Measurements from ENCODE around the gene HNRNPC. TPM values are rescaled to one million over a fixed set of nuclear protein-coding genes. Genes with fewer than 3 reads are reported as not detected.

Gene HNRNPC
- 273 TPM for total RNA-seq
- long read RNA-seq, transcript HNRNPC-211 (9 exons, 1,784 nt): minor isoform, 17 of 138 reads
- long read RNA-seq, transcript HNRNPC-230 (8 exons, 1,371 nt): minor isoform, 10 of 138 reads
- long read RNA-seq, transcript HNRNPC-205 (9 exons, 1,375 nt): major isoform, 64 of 138 reads
- long read RNA-seq, partial matches to known transcripts: 19 of 138 reads
- long read RNA-seq, other reads (novel, unspliced or antisense): 25 of 138 reads

DNA sequence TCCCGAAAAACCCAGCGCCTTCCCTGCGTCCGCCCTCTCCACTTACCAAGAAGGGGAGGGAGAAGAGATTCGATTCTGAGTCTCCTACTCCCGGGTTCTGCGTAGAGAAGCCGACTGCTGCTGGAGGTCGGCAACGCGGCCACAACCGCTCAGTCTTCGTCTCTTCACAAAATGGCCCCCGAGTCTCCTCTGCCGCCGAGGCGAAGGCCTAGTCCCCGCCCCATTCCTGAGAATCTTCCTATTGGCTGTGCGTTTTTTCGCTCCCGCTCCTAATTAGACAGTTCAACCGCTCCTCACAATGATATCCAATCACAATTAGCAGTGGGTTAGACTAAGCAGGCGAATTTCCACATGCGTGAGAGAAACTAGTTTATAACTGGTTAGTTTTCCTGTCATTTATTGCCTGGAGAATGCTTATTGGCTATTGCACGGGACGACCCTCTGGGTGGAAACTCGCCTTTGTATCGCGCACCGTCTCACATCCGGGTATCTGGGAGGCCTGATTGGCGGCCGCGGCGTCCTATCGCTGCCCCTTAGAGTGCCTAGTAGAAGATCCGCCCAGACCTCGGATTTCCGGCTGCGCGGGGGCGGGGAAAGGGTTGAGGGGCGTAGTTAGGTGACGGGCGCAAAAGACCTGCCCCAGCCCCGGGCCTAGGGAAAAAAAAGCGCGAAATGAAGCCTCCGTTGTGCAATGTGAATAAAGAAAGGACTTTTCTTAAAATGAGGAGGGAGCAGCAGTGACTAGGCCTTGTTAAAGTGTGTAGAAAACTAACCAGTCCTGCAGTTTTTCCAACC, at the start of gene HNRNPC:
Gene HNRNPC (minus strand): TSS at position 191 of the 795 bp plus-strand sequence. CDS start 35,249 bp downstream, outside the sequence.
- Histone ChIP-seq H3K27me3 (ENCODE audit: low read depth) (no peaks in the 10 kb centered on the region), H3K9me3 (replicated peaks) (no peaks in the 10 kb centered on the region), H3K36me3 (peaks cover 20% of the 10 kb centered on the region), H3K4me3 (peak within 1 kb of the TSS; percentile 76), H3K4me1 (peaks cover 53% of the 10 kb centered on the region), H3K27ac (replicated peaks) (peak within 1 kb of the TSS; percentile 92)
- intact Hi-C loops (cut with micrococcal nuclease): no loop called here
- DNase-seq: peak; percentile 100
- TF ChIP-seq CTCF (IDR thresholded peaks at IDR 0.05; ENCODE audit: borderline replicate concordance): no peak

- DNase-seq: no peak
- no peaks in the 10 kb centered on the region for H3K9me3 ChIP-seq (replicated peaks)
- no peak for TF ChIP-seq CTCF (IDR thresholded peaks at IDR 0.05; ENCODE audit: borderline replicate concordance)
- H3K27ac ChIP-seq (replicated peaks): no peak overlapping the region
- intact Hi-C loops (cut with micrococcal nuclease): no loop called here
- no peak overlapping the region for H3K4me3 ChIP-seq
- H3K27me3 ChIP-seq (ENCODE audit: low read depth): no peaks in the 10 kb centered on the region
- H3K4me1 ChIP-seq: no peaks in the 10 kb centered on the region
- H3K36me3 ChIP-seq: no peaks in the 10 kb centered on the region
Measured at GRCh38 chr14:21317398-21317797, 48.2 kb upstream of the HNRNPC start.

DNA sequence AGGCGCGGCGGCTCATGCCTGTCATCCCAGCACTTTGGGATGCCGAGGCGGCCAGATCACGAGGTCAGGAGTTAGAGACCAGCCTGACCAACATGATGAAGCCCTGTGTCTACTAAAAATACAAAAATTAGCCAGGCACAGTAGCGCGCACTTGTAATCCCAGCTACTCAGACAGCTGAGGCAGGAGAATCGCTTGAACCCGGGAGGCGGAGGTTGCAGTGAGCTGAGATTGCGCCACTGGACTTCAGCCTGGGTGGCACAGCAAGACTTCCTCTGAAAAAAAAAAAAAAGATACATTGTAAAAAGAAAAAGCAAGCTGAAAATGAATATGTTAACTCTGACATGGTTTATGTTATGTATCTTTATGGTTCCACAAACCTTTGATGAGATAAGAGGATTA, 44.3 kb upstream of the HNRNPC start:
- Histone ChIP-seq H3K27me3 (ENCODE audit: low read depth) (no peaks in the 10 kb centered on the region), H3K9me3 (replicated peaks) (no peaks in the 10 kb centered on the region), H3K36me3 (no peaks in the 10 kb centered on the region), H3K27ac (replicated peaks) (no peak overlapping the region), H3K4me3 (no peak overlapping the region), H3K4me1 (peaks cover 7% of the 10 kb centered on the region)
- DNase-seq: no peak
- no peak for TF ChIP-seq CTCF (IDR thresholded peaks at IDR 0.05; ENCODE audit: borderline replicate concordance)
- intact Hi-C loops (cut with micrococcal nuclease): no loop called here

DNA sequence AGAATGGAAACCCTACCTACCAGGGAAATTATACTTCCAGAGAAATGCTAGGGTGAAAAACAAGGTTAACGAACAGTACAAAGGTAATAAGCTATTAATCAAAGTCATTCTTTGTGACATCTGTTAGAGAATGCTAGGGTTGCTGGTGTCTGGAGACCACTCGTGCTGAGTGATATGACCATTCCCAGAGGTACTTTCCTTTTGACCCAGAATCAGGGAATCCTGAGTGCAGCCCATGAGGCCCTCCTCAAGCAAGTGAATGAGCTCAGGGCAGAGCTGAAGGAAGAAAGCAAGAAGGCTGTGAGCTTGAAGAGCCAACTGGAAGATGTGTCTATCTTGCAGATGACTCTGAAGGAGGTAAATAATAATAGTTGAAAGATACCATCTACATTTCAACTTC, 42.4 kb upstream of the HNRNPC start:
- Histone ChIP-seq H3K36me3 (no peaks in the 10 kb centered on the region), H3K4me1 (peaks cover 17% of the 10 kb centered on the region), H3K9me3 (replicated peaks) (no peaks in the 10 kb centered on the region), H3K27ac (replicated peaks) (no peak overlapping the region), H3K27me3 (ENCODE audit: low read depth) (no peaks in the 10 kb centered on the region), H3K4me3 (no peak overlapping the region)
- intact Hi-C loops (cut with micrococcal nuclease): no loop called here
- DNase-seq: no peak
- TF ChIP-seq CTCF (IDR thresholded peaks at IDR 0.05; ENCODE audit: borderline replicate concordance): no peak

DNA sequence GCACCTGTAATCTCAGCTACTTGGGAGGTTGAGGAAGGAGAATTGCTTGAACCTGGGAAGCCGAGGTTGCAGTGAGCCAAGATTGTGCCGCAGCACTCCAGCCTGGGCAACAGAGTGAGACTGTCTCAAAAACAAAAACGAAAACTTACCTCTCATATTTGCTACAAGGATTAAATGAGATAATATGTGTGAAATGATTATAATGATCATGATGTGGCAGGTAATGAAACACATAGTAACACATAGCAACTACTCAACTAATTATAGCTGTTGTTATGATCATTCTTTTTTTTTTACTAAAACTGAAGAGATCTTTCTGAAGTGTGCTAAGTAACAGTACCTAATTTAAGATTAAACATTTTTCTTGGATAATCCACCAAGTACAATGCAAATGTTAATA, 40.7 kb upstream of the HNRNPC start:
- peaks cover 17% of the 10 kb centered on the region for H3K4me1 ChIP-seq
- H3K4me3 ChIP-seq: no peak overlapping the region
- no peak for DNase-seq
- no peaks in the 10 kb centered on the region for H3K9me3 ChIP-seq (replicated peaks)
- intact Hi-C loops (cut with micrococcal nuclease): no loop called here
- H3K27me3 ChIP-seq (ENCODE audit: low read depth): no peaks in the 10 kb centered on the region
- TF ChIP-seq CTCF (IDR thresholded peaks at IDR 0.05; ENCODE audit: borderline replicate concordance): no peak
- no peaks in the 10 kb centered on the region for H3K36me3 ChIP-seq
- H3K27ac ChIP-seq (replicated peaks): no peak overlapping the region

All from left ventricle myocardium inferior (tissue), 1 donor.